KOPT-K1 (cell line): ENCODE data around the gene IPPK.

Source experiments
- H3K27ac ChIP-seq: fragments of 200-600 bp; sonication (generic); 2 replicates; pipeline ENCODE4 v1.5.1; 2016; ENCODE audit warnings: antibody characterized with exemption, mild to moderate bottlenecking, low read depth, low read length; ENCODE audit not compliant: poor library complexity, severe bottlenecking
- H3K36me3 ChIP-seq: fragments of 200-600 bp; sonication (generic); 2 replicates; pipeline ENCODE4 v1.5.1; 2017; ENCODE audit warnings: antibody characterized with exemption, mild to moderate bottlenecking, low read length, moderate library complexity; ENCODE audit not compliant: insufficient read depth
- H3K9me3 ChIP-seq: fragments of 200-600 bp; sonication (generic); 2 replicates; pipeline ENCODE4 v1.5.1; 2017; ENCODE audit warnings: antibody characterized with exemption, low read length, mild to moderate bottlenecking; ENCODE audit not compliant: insufficient read depth, poor library complexity, severe bottlenecking

Gene IPPK

GRCh38 chr9:92655366-92655765 is 14.6 kb downstream of the IPPK start:
- peaks cover 52% of the 10 kb centered on the region for H3K36me3 ChIP-seq
- no peak overlapping the region for H3K27ac ChIP-seq
- H3K9me3 ChIP-seq = no peaks in the 10 kb centered on the region

- Histone ChIP-seq H3K27ac (no peak overlapping the region), H3K36me3 (peaks cover 52% of the 10 kb centered on the region), H3K9me3 (no peaks in the 10 kb centered on the region)
These were observed 15.2 kb downstream of the IPPK start for GRCh38 chr9:92654481-92655301.

GRCh38 chr9:92652461-92652860 is 17.5 kb downstream of the IPPK start:
- no peak overlapping the region for H3K27ac ChIP-seq
- H3K36me3 ChIP-seq = peaks cover 66% of the 10 kb centered on the region
- no peaks in the 10 kb centered on the region for H3K9me3 ChIP-seq

- Histone ChIP-seq H3K9me3 (no peaks in the 10 kb centered on the region), H3K36me3 (peaks cover 70% of the 10 kb centered on the region), H3K27ac (no peak overlapping the region)
These were observed 18.9 kb downstream of the IPPK start for GRCh38 chr9:92650839-92651621.

GRCh38 chr9:92650296-92650695 is 19.6 kb downstream of the IPPK start:
- H3K27ac ChIP-seq = no peak overlapping the region
- peaks cover 71% of the 10 kb centered on the region for H3K36me3 ChIP-seq
- H3K9me3 ChIP-seq = no peaks in the 10 kb centered on the region

GRCh38 chr9:92649007-92649406 is 20.9 kb downstream of the IPPK start:
- H3K9me3 ChIP-seq = no peaks in the 10 kb centered on the region
- peaks cover 74% of the 10 kb centered on the region for H3K36me3 ChIP-seq
- H3K27ac ChIP-seq = no peak overlapping the region

- H3K36me3 ChIP-seq = peaks cover 79% of the 10 kb centered on the region
These were observed 21.4 kb downstream of the IPPK start for GRCh38 chr9:92648474-92648971.

GRCh38 chr9:92647671-92648473 is 22.1 kb downstream of the IPPK start:
- peaks cover 81% of the 10 kb centered on the region for H3K36me3 ChIP-seq
- no peaks in the 10 kb centered on the region for H3K9me3 ChIP-seq
- H3K27ac ChIP-seq = no peak overlapping the region

More at GRCh38 chr9:92648474-92648971, 21.4 kb downstream of the IPPK start:
- Histone ChIP-seq H3K27ac (no peak overlapping the region), H3K9me3 (no peaks in the 10 kb centered on the region)

GRCh38 chr9:92645041-92645440 is 24.9 kb downstream of the IPPK start:
- H3K27ac ChIP-seq = no peak overlapping the region
- peaks cover 94% of the 10 kb centered on the region for H3K36me3 ChIP-seq
- no peaks in the 10 kb centered on the region for H3K9me3 ChIP-seq

GRCh38 chr9:92644278-92644677 is 25.7 kb downstream of the IPPK start:
- no peak overlapping the region for H3K27ac ChIP-seq
- H3K36me3 ChIP-seq = peaks cover 90% of the 10 kb centered on the region
- H3K9me3 ChIP-seq = no peaks in the 10 kb centered on the region

GRCh38 chr9:92642564-92642963 is 27.4 kb downstream of the IPPK start:
- no peak overlapping the region for H3K27ac ChIP-seq
- H3K36me3 ChIP-seq = peaks cover 84% of the 10 kb centered on the region
- H3K9me3 ChIP-seq = no peaks in the 10 kb centered on the region

GRCh38 chr9:92642041-92642451 is 27.9 kb downstream of the IPPK start:
- H3K9me3 ChIP-seq = no peaks in the 10 kb centered on the region
- no peak overlapping the region for H3K27ac ChIP-seq
- peaks cover 84% of the 10 kb centered on the region for H3K36me3 ChIP-seq

GRCh38 chr9:92641092-92641809 is 28.7 kb downstream of the IPPK start:
- no peak overlapping the region for H3K27ac ChIP-seq
- no peaks in the 10 kb centered on the region for H3K9me3 ChIP-seq
- peaks cover 82% of the 10 kb centered on the region for H3K36me3 ChIP-seq

GRCh38 chr9:92640398-92641091 is 29.4 kb downstream of the IPPK start:
- Histone ChIP-seq H3K27ac (no peak overlapping the region), H3K9me3 (no peaks in the 10 kb centered on the region), H3K36me3 (peaks cover 79% of the 10 kb centered on the region)
